MCF 10A (cell line): ENCODE data around the gene CCT5. TPM values are rescaled to one million over a fixed set of nuclear protein-coding genes. Genes with fewer than 3 reads are reported as not detected.

Experiments
- BruUV-seq: library from RNA; stranded (reverse); fragments of 400-500 nt; replicated peaks from 2 replicates; lab custom pipeline; 2021; lab: Mats Ljungman, UMichigan
- CTCF ChIA-PET: fragments of 300-600 bp; sonication (Branson Sonifier 250); formaldehyde crosslinking; extraction: SDS; loops from one replicate; lab custom pipeline; 2021; ENCODE audit warnings: antibody characterized with exemption, inconsistent platforms; lab: Yijun Ruan, JAX
- POLR2A ChIA-PET: fragments of 300-600, 350-650 bp; sonication (Branson Sonifier 250); formaldehyde crosslinking; extraction: SDS; loops from one replicate; lab custom pipeline; 2020; ENCODE audit warnings: antibody characterized with exemption, inconsistent platforms; lab: Yijun Ruan, JAX
- DNase-seq: peaks from one replicate; pipeline ENCODE4 v3.0.0-alpha.2; 2018; ENCODE audit not compliant: unreplicated experiment
- H3K27ac Mint-ChIP-seq: one replicate; pipeline ENCODE4 v1.8.0; 2022; ENCODE audit warnings: mild to moderate bottlenecking, low read depth, mixed read lengths; ENCODE audit not compliant: unreplicated experiment
- H3K27me3 Mint-ChIP-seq: one replicate; pipeline ENCODE4 v1.8.0; 2022; ENCODE audit warnings: mixed read lengths; ENCODE audit not compliant: insufficient read depth, unreplicated experiment
- H3K36me3 Mint-ChIP-seq: one replicate; pipeline ENCODE4 v1.8.0; 2022; ENCODE audit warnings: mild to moderate bottlenecking, moderate library complexity, mixed read lengths; ENCODE audit not compliant: insufficient read depth, unreplicated experiment
- H3K4me1 Mint-ChIP-seq: one replicate; pipeline ENCODE4 v1.8.0; 2022; ENCODE audit warnings: mixed read lengths; ENCODE audit not compliant: insufficient read depth, unreplicated experiment
- H3K4me3 Mint-ChIP-seq: one replicate; pipeline ENCODE4 v1.8.0; 2022; ENCODE audit warnings: mild to moderate bottlenecking, moderate library complexity, mixed read lengths; ENCODE audit not compliant: unreplicated experiment
- H3K9me3 Mint-ChIP-seq: one replicate; pipeline ENCODE4 v1.8.0; 2022; ENCODE audit warnings: mixed read lengths; ENCODE audit not compliant: unreplicated experiment
- intact Hi-C: fragments of 100-400 bp; cut with micrococcal nuclease; formaldehyde crosslinking; loops from 2 replicates; pipeline ENCODE4 v1.14.1; 2022
- total RNA-seq: library from RNA; stranded (reverse); gene quantifications from 2 replicates; pipeline ENCODE4 v1.2.3, GENCODE V29; 2022
- TF ChIP-seq, protein P1 (sequence below): fragments of 200-600 bp; IDR thresholded peaks from one replicate; pipeline ENCODE4 v1.8.0; 2022; ENCODE audit warnings: antibody characterized with exemption, mild to moderate bottlenecking; ENCODE audit not compliant: unreplicated experiment

Gene CCT5
- total RNA-seq, 1 experiment from 2014 or later, result 322 TPM

DNA sequence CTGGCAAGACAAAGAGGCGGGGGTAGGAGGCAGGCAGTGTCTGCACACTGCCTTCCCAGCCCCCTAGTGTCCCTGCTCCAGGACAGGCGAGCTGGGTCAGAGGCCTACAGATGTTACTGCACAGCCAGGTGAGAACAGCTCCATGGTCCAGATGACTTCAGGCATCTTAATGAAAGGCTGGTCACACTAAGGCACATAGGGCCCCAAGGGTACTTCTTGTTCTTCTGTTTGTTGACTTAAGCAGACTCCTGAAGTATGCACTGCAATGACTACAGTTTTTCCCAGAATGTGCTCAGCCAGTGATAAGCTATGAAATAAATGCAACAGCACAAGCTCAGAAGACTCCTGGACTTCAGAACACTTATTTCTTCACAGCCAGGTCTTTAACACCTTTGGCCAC is 27.8 kb upstream of the CCT5 start:
- no peaks in the 10 kb centered on the region for H3K4me1 Mint-ChIP-seq
- peaks cover 10% of the 10 kb centered on the region for H3K36me3 Mint-ChIP-seq
- TF ChIP-seq, protein P1, sequence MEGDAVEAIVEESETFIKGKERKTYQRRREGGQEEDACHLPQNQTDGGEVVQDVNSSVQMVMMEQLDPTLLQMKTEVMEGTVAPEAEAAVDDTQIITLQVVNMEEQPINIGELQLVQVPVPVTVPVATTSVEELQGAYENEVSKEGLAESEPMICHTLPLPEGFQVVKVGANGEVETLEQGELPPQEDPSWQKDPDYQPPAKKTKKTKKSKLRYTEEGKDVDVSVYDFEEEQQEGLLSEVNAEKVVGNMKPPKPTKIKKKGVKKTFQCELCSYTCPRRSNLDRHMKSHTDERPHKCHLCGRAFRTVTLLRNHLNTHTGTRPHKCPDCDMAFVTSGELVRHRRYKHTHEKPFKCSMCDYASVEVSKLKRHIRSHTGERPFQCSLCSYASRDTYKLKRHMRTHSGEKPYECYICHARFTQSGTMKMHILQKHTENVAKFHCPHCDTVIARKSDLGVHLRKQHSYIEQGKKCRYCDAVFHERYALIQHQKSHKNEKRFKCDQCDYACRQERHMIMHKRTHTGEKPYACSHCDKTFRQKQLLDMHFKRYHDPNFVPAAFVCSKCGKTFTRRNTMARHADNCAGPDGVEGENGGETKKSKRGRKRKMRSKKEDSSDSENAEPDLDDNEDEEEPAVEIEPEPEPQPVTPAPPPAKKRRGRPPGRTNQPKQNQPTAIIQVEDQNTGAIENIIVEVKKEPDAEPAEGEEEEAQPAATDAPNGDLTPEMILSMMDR, result no peak
- no TSS peak for BruUV-seq
- no peaks in the 10 kb centered on the region for H3K27me3 Mint-ChIP-seq
- ChIA-PET POLR2A (no interaction called here), CTCF (interaction anchor here (0.7 to 1.0 kb wide), 2 partner anchors 9 to 12 kb away, joined by 3 to 4 read pairs; no protein-coding TSS in a partner anchor)
- intact Hi-C loops, result no loop called here
- peaks cover 6% of the 10 kb centered on the region for H3K9me3 Mint-ChIP-seq
- no peak overlapping the region for H3K27ac Mint-ChIP-seq
- DNase-seq, result no peak
- H3K4me3 Mint-ChIP-seq, result no peak overlapping the region

- no peak for DNase-seq
- no peak overlapping the region for H3K4me3 Mint-ChIP-seq
- ChIA-PET CTCF (interaction anchor here (0.6 to 1.5 kb wide), 2 partner anchors 18 to 1298 kb away, joined by 3 to 4 read pairs; no protein-coding TSS in a partner anchor), POLR2A (no interaction called here)
- H3K9me3 Mint-ChIP-seq, result peaks cover 6% of the 10 kb centered on the region
- peaks cover 10% of the 10 kb centered on the region for H3K36me3 Mint-ChIP-seq
- intact Hi-C loops, result no loop called here
- TF ChIP-seq, protein P1, result no peak
- H3K27me3 Mint-ChIP-seq, result no peaks in the 10 kb centered on the region
- no peaks in the 10 kb centered on the region for H3K4me1 Mint-ChIP-seq
- H3K27ac Mint-ChIP-seq, result no peak overlapping the region
- no TSS peak for BruUV-seq
Measured at GRCh38 chr5:10227379-10227778, 22.7 kb upstream of the CCT5 start.

DNA sequence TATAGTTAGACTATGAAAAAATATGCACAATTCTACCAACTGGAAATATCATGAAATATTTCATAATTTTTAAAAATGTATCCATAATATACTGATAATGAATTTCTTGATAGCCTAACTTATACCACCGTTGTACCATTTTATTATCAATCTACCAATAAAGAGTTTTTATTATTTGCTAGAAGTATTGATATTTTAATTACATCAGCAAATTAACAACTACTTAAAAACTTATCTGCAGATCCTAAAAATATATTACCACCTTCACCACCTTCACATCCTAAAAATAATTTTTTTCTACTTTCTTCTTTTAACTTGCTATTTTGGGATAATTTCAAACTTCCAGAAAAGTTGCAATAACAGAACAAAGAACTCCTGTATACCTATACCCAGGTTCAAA is 21.8 kb upstream of the CCT5 start:
- CTCF ChIA-PET, result no interaction called here
- POLR2A ChIA-PET, result no interaction called here
- intact Hi-C loops, result no loop called here
- DNase-seq, result no peak
- peaks cover 6% of the 10 kb centered on the region for H3K9me3 Mint-ChIP-seq
- H3K27me3 Mint-ChIP-seq, result no peaks in the 10 kb centered on the region
- no TSS peak for BruUV-seq
- H3K36me3 Mint-ChIP-seq, result peaks cover 10% of the 10 kb centered on the region
- H3K4me3 Mint-ChIP-seq, result no peak overlapping the region
- no peaks in the 10 kb centered on the region for H3K4me1 Mint-ChIP-seq
- TF ChIP-seq, protein P1, result no peak
- no peak overlapping the region for H3K27ac Mint-ChIP-seq

GRCh38 chr5:10229306-10230048 is 20.6 kb upstream of the CCT5 start:
- H3K27ac Mint-ChIP-seq, result no peak overlapping the region

More at GRCh38 chr5:10229306-10230048, 20.6 kb upstream of the CCT5 start:
- CTCF ChIA-PET, result no interaction called here
- intact Hi-C loops, result no loop called here
- Mint-ChIP-seq H3K27me3 (no peaks in the 10 kb centered on the region), H3K4me1 (no peaks in the 10 kb centered on the region), H3K9me3 (peaks cover 6% of the 10 kb centered on the region), H3K4me3 (no peak overlapping the region), H3K36me3 (peaks cover 10% of the 10 kb centered on the region)
- no TSS peak for BruUV-seq
- POLR2A ChIA-PET, result no interaction called here
- DNase-seq, result peak; percentile 21
- TF ChIP-seq, protein P1, result no peak
